COR-L47 (cell line): ENCODE measurements around the gene NEFH.
A peak's percentile ranks its signal among the peaks of the same experiment; 100 is the strongest.
"Not testable (repeated sequence)": the region's sequence is repeated elsewhere in the genome, so short reads cannot be mapped to it uniquely, and the experiment has no call there.

Source experiments
- DNase-seq: peaks from one replicate; lab custom pipeline; 2025; lab: John Stamatoyannopoulos, UW

The NEFH gene, protein sequence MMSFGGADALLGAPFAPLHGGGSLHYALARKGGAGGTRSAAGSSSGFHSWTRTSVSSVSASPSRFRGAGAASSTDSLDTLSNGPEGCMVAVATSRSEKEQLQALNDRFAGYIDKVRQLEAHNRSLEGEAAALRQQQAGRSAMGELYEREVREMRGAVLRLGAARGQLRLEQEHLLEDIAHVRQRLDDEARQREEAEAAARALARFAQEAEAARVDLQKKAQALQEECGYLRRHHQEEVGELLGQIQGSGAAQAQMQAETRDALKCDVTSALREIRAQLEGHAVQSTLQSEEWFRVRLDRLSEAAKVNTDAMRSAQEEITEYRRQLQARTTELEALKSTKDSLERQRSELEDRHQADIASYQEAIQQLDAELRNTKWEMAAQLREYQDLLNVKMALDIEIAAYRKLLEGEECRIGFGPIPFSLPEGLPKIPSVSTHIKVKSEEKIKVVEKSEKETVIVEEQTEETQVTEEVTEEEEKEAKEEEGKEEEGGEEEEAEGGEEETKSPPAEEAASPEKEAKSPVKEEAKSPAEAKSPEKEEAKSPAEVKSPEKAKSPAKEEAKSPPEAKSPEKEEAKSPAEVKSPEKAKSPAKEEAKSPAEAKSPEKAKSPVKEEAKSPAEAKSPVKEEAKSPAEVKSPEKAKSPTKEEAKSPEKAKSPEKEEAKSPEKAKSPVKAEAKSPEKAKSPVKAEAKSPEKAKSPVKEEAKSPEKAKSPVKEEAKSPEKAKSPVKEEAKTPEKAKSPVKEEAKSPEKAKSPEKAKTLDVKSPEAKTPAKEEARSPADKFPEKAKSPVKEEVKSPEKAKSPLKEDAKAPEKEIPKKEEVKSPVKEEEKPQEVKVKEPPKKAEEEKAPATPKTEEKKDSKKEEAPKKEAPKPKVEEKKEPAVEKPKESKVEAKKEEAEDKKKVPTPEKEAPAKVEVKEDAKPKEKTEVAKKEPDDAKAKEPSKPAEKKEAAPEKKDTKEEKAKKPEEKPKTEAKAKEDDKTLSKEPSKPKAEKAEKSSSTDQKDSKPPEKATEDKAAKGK

GRCh38 chr22:29479417-29480261 lies at the start of gene NEFH:
Gene NEFH (plus strand): TSS chr22:29480218. CDS start chr22:29480263, 45 bp downstream.
- peak; percentile 50 for DNase-seq

GRCh38 chr22:29431986-29432385 lies 48.0 kb upstream of the NEFH start:
- no peak for DNase-seq

GRCh38 chr22:29433856-29434255 lies 46.2 kb upstream of the NEFH start:
- DNase-seq: no peak

- no peak for DNase-seq
Observed at GRCh38 chr22:29434288-29434687, 45.7 kb upstream of the NEFH start.

DNA sequence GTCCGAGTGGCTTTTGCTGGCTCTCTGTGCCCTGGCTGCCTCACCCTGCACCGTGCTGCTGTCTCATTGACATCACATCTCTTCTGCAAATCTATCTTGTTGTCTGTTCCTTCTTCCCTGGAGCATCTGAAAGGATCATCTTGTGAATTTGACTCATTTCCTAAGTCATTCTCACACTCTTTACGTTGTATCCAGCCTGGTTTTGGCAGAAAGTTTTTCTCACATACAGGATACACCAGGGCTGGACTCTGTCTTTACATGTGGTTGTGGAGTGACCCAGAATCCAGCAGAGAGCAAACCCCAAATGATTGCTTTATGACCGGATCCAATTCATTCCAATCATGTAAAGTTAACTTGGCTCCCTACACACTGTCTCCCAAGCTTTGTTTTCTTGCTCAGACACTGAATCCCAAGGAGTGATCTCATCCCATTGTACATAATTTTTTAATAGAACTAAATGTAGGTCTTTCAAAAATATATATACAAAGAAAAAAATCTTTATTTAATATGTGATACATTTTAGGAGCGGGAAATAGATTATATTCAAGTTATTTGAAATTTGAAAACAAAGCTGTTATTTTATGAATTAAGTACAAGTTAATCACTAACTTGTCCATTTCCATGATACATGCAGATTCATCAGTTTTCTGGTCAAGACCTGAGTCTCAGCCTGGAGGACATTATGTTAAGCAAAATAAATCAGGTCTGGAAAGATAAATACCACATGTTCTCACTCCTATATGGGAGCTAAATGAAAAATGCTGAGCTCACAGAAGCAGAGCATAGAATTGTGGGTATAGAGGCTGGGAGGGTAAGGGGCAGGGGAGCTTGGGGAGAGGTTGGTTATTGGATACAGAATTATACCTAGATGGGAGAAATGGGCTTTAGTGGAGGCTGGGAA lies 44.5 kb upstream of the NEFH start:
- DNase-seq: no peak

GRCh38 chr22:29438283-29438682 lies 41.7 kb upstream of the NEFH start, which contains the start of gene RFPL1:
Gene RFPL1 (plus strand): TSS chr22:29438583.
- not testable (repeated sequence) for DNase-seq

DNA sequence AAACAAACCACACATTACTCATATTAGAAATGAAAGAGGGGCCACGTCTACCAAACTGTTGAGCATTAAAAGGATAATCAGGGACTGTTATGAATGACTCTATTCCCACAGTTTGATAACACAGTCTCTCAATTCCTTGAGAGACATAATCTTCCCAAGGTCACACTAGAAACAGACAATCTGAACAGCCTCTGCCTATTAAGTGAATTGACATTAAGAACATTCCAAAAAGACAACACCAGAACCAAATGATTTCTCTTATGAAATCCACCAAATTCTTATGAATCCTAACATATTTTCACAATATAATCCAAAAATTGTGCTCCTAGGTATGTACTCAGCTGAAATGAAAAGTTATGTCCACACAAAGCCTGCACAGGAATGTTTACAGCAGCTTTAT lies 37.0 kb upstream of the NEFH start:
- no peak for DNase-seq

GRCh38 chr22:29443452-29443851 lies 36.6 kb upstream of the NEFH start:
- no peak for DNase-seq

DNA sequence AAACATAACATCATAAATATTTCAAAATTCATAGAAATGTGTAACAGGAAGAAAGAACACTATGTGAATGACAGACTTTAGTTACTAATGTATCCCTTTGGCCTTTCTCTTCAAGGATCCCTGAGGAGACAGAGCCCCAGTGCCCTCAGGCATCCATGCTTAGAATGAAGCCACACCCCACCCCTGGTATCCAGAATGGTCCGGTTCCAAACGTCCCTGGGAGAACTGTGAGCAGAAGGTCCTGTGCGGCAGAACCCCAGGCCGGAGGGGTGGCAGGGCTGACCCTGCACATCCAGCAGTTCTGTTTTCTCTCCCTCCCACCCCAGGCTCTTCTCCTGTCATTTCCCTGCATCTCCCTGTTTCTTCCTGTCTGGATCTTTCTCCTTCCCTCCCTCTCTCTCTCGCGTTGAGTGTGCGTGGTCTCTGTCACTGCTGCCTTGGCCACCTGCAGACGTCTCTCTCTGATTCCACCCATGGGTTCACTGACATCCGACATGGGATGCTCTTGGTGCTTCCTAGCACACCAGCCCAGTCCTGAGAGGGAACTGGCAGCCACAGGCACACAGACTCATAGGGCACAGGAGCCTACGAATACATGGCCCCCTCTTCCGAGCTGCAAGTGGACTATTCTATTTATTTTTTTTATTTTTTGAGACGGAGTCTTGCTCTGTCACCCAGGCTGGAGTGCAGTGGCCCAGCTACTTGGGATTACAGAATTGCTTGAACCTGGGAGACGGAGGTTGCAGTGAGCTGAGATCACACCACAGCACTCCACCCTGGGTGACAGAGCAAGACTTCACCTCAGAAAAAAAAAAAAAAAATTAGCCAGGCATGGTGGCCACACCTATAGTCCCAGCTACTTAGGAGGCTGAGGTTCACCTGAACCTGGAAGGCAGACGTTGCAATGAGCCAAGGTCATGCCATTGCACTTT lies 35.9 kb upstream of the NEFH start:
- no peak for DNase-seq

DNA sequence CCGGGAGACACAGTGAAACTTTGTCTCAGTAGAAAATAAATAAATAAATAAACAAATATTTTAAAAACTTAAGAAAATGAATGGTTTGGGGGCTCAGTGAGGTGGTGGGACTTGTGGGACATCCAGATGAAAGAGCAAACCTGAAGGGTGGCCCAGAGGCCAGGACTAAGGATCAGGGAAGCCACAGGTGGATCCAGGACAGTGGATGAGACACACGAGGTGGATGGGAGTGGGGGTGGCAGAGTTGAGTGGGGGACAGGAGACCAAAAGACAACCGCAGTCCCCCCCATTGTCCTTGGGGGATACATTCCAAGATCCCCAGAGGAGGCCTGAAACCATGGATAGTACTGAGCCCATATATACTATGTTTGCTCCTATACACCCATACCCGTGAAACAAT lies 34.5 kb upstream of the NEFH start:
- no peak for DNase-seq

DNA sequence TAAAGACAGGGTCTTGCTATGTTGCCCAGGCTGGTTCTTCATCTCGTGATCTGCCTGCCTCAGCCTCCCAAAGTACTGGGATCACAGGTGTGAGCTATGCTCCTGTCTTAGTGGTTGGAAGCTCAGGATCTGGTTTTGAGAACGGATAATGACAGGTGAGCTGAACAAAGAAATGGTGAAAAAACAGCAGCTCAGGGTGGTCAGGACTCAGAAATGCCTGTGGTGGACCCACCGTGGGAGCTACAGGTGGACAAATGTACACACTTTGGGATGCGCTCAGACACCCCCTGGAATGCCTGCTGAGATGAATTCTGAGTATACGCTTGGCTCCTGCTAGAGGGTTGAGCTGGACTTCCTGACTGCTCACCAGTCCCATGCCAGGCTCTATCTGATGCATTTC lies 32.1 kb upstream of the NEFH start:
- DNase-seq: no peak

GRCh38 chr22:29449296-29449875 lies 30.6 kb upstream of the NEFH start:
- no peak for DNase-seq

- DNase-seq: no peak
Observed at GRCh38 chr22:29450222-29450621, 29.8 kb upstream of the NEFH start.

- no peak for DNase-seq
Observed at GRCh38 chr22:29451863-29452262, 28.2 kb upstream of the NEFH start.

DNA sequence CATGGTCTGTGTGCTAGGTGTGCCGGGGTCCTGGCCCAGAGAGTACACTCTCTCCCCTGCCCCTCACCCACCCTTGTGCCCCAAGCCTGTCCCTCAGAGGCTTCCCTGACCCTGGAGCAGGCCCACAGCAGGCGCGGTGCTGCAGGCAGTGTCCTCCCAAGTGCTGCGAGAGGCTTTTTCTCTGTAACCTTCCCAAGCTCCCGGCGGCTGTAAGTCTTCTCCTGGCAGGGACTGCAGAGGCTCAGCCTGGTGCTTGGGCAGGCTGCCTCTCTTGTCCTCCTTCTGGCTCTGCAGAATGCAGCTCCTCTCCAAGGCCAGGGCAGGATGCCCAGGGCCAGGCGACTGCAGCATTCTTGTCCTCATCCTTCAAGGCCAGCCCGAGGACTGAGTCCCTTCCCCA lies 25.7 kb upstream of the NEFH start:
- DNase-seq: no peak

DNA sequence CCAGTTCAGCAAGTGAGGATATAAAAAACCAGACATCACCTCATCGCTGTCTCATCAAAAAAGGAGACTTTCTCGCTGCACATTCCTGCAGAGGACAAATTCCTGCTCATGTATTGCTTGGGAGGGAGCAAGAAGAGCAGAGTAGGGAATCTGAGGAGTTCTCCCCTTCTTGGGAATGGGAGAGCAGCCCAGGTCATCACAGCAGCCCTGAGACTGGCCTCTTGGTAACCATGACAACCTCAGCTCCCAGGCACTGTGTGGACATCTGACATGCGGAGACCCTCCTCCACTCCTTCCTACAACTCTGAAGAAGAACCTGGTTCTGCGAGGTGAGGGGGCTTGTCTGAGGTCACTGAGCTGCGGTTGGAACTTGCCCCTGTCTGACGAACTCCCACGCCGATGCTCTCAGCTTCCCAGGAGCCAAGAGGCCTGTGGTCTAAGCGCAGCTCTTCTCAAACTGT lies 23.8 kb upstream of the NEFH start:
- DNase-seq: no peak

GRCh38 chr22:29457730-29458129 lies 22.3 kb upstream of the NEFH start:
- peak; percentile 22 for DNase-seq

- DNase-seq: no peak
Observed at GRCh38 chr22:29458551-29458950, 21.5 kb upstream of the NEFH start.

GRCh38 chr22:29459773-29460172 lies 20.2 kb upstream of the NEFH start:
- no peak for DNase-seq
